MM.1S (cell line): ENCODE data around the gene PRRX2.

Experiments
- EZH2 ChIP-seq: fragments of 300-600 bp; sonication (generic); optimal IDR thresholded peaks from 2 replicates; pipeline ENCODE3; 2017; ENCODE audit warnings: low read depth, mild to moderate bottlenecking, antibody characterized with exemption, low read length, mixed read lengths
- EZH2phosphoT487 ChIP-seq: fragments of 300-600 bp; sonication (generic); IDR thresholded peaks from 2 replicates; pipeline ENCODE4 v1.6.1; 2018; ENCODE audit warnings: antibody characterized with exemption, low read length
- TF ChIP-seq, protein P1 (sequence below): fragments of 300-600 bp; sonication (generic); IDR thresholded peaks from 2 replicates; pipeline ENCODE4 v1.5.1; 2016; ENCODE audit warnings: antibody characterized with exemption, low read length, mixed read lengths

- TF ChIP-seq, protein P1, sequence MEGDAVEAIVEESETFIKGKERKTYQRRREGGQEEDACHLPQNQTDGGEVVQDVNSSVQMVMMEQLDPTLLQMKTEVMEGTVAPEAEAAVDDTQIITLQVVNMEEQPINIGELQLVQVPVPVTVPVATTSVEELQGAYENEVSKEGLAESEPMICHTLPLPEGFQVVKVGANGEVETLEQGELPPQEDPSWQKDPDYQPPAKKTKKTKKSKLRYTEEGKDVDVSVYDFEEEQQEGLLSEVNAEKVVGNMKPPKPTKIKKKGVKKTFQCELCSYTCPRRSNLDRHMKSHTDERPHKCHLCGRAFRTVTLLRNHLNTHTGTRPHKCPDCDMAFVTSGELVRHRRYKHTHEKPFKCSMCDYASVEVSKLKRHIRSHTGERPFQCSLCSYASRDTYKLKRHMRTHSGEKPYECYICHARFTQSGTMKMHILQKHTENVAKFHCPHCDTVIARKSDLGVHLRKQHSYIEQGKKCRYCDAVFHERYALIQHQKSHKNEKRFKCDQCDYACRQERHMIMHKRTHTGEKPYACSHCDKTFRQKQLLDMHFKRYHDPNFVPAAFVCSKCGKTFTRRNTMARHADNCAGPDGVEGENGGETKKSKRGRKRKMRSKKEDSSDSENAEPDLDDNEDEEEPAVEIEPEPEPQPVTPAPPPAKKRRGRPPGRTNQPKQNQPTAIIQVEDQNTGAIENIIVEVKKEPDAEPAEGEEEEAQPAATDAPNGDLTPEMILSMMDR = no peak
- TF ChIP-seq EZH2 = no peak
- TF ChIP-seq EZH2phosphoT487 = no peak
These were observed 20.5 kb upstream of the PRRX2 start for GRCh38 chr9:129644902-129645301.
